Vagina (tissue), 2 donors: ENCODE measurements around the gene ADM5.

ENCODE experiments used
- POLR2A ChIP-seq, 2 donors: fragments of 450-650 bp; IDR thresholded peaks; one replicate each; pipeline ENCODE4 v1.6.1; 2017; ENCODE audit warnings: antibody characterized with exemption in 2 of 2, mild to moderate bottlenecking in 2 of 2, moderate library complexity in 2 of 2
- POLR2AphosphoS5 ChIP-seq, 2 donors: sonication (generic); formaldehyde crosslinking; IDR thresholded peaks; one replicate each; pipeline ENCODE4 v1.9.0; 2017; ENCODE audit warnings: antibody characterized with exemption in 2 of 2, mild to moderate bottlenecking in 2 of 2, low read depth in 1 of 2; ENCODE audit not compliant: insufficient read depth in 1 of 2
- TF ChIP-seq, protein P1 (sequence below), 3 experiments: fragments of 450-650 bp in 2 of 3; fragments of 200-600 bp in 1 of 3; sonication (generic) in 1 of 3; IDR thresholded peaks; one replicate each; pipeline ENCODE4 v1.5.1; 2017 to 2019; ENCODE audit warnings: antibody characterized with exemption in 3 of 3, mild to moderate bottlenecking in 2 of 3, moderate library complexity in 2 of 3

DNA sequence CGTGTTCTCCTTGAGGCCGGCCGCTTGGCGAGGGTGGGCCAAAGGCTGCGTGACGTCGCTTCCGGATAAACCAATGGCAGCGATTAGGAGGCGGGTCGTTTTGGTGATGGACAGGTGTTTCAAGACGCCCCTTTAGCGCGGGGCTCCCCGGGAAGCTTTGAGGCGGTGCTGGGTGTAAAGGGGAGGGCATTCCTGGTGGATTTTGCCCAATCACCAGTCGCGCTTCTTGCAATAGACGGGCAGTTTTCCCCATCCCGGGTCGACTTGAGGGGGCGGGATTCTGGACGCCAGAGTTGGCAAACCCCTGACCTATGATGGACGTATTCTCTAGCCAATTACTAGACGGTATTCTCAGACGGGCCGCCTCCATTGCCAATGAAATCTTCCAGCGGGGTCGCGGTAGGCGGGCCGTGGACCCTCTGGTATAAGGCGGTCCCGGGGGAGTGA, 12.6 kb upstream of the ADM5 start:
- TF ChIP-seq, protein P1, sequence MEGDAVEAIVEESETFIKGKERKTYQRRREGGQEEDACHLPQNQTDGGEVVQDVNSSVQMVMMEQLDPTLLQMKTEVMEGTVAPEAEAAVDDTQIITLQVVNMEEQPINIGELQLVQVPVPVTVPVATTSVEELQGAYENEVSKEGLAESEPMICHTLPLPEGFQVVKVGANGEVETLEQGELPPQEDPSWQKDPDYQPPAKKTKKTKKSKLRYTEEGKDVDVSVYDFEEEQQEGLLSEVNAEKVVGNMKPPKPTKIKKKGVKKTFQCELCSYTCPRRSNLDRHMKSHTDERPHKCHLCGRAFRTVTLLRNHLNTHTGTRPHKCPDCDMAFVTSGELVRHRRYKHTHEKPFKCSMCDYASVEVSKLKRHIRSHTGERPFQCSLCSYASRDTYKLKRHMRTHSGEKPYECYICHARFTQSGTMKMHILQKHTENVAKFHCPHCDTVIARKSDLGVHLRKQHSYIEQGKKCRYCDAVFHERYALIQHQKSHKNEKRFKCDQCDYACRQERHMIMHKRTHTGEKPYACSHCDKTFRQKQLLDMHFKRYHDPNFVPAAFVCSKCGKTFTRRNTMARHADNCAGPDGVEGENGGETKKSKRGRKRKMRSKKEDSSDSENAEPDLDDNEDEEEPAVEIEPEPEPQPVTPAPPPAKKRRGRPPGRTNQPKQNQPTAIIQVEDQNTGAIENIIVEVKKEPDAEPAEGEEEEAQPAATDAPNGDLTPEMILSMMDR (IDR thresholded peaks at IDR 0.05) = no peak
- TF ChIP-seq POLR2AphosphoS5 (IDR thresholded peaks at IDR 0.05; ENCODE audit: insufficient read depth in 1 of 2, low read depth in 1 of 2) (peak in 1 of 2 donors; percentile 79), POLR2A (IDR thresholded peaks at IDR 0.05) (no peak)
